Right lung (tissue), 10 donors: ENCODE results near the gene FAM149B1. TPM values are rescaled to one million over a fixed set of nuclear protein-coding genes. Genes with fewer than 3 reads are reported as not detected.
"Not testable (repeated sequence)": the region's sequence is repeated elsewhere in the genome, so short reads cannot be mapped to it uniquely, and the experiment has no call there.

Experiments used
- DNase-seq, 2 donors: peaks; one replicate each; pipeline ENCODE4 v3.0.0-alpha.2; 2013
- long read RNA-seq, 8 donors: transcript quantifications; one replicate each; lab custom pipeline, GENCODE V29; 2026
- polyA plus RNA-seq, 5 donors: library from polyadenylated mRNA; unstranded; fragments of 120-200 nt; gene quantifications; one replicate each; pipeline versions ENCODE4 v1.2.1 to v1.2.3, GENCODE V29; 2013; ENCODE audit warnings: inconsistent platforms in 1 of 5, low replicate concordance in 1 of 5; ENCODE audit not compliant: insufficient read length in 5 of 5, insufficient read depth in 1 of 5

FAM149B1 gene
- polyA plus RNA-seq: 10 to 100 TPM; 31.2 to 61.9 (median 53.0) TPM
- long read RNA-seq, donor 1, transcript FAM149B1-208 (1 exons, 834 nt): major isoform, 5 of 38 reads
- long read RNA-seq, donor 1, partial matches to known transcripts: 32 of 38 reads
- long read RNA-seq, donor 1, other reads (novel, unspliced or antisense): 0 of 38 reads
- long read RNA-seq, donor 2, partial matches to known transcripts: 14 of 51 reads
- long read RNA-seq, donor 2, other reads (novel, unspliced or antisense): 34 of 51 reads
- long read RNA-seq, donor 3, partial matches to known transcripts: 33 of 36 reads
- long read RNA-seq, donor 3, other reads (novel, unspliced or antisense): 0 of 36 reads
- long read RNA-seq, donor 4, partial matches to known transcripts: 0 of 4 reads
- long read RNA-seq, donor 4, other reads (novel, unspliced or antisense): 0 of 4 reads
- long read RNA-seq, donor 5, partial matches to known transcripts: 0 of 2 reads
- long read RNA-seq, donor 5, other reads (novel, unspliced or antisense): 0 of 2 reads
- long read RNA-seq, donor 6, transcript FAM149B1-208 (1 exons, 834 nt): major isoform, 5 of 73 reads
- long read RNA-seq, donor 6, partial matches to known transcripts: 40 of 73 reads
- long read RNA-seq, donor 6, other reads (novel, unspliced or antisense): 27 of 73 reads
- long read RNA-seq, donor 7, full-length matches to known transcripts: 5 of 5 reads
- long read RNA-seq, donor 7, partial matches to known transcripts: 0 of 5 reads
- long read RNA-seq, donor 7, other reads (novel, unspliced or antisense): 0 of 5 reads
- long read RNA-seq, donor 8: 0 reads

GRCh38 chr10:73167783-73168464 is at the start of gene FAM149B1, which contains the start of gene ECD:
FAM149B1 (plus strand) TSS chr10:73168119; CDS start chr10:73168340, 221 bp downstream.
ECD (minus strand) TSS chr10:73168008; CDS start chr10:73163937, 4,071 bp downstream.
- peak; percentile 93 to 95 for DNase-seq

GRCh38 chr10:73119457-73119856 is 48.5 kb upstream of the FAM149B1 start:
- DNase-seq: no peak

DNA sequence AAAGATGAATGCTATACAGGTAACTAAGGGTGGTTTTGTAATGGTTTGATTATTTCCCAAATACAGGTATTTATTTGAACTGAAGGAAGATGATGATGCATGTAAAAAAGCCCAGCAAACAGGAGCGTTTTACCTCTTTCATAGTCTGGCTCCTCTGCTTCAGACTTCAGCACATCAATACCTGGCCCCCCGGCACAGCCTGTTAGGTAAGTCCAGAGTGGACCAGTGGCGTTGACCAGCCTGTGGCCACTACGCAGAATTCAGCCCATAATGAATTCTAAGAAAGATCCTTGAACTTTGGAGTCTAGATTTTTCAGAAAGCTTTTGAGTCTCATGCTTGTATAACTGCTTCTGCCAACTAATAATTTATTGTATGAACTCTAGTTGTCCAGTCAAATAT is 48.0 kb upstream of the FAM149B1 start:
- DNase-seq: no peak

DNA sequence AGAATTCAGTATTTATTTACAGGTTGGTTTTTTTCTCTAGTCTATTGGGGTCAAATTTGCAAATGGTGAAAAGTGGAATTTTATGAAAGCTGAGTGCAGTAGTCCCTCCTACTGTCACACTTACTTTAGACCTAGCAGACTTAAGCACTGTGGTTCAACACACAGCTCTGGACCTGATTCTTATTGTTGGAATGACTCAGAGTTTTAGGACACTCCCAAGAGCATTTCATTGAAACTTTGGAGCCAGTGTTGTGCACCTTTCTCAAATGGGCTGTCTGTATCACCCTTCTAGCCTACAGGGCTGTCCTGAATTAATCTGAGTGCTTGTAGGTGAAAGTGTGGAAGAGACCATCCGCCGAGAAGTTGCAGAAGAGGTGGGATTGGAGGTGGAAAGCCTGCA is 41.6 kb upstream of the FAM149B1 start:
- no peak for DNase-seq

- no peak for DNase-seq
These were observed 36.6 kb upstream of the FAM149B1 start for GRCh38 chr10:73131301-73131700.

DNA sequence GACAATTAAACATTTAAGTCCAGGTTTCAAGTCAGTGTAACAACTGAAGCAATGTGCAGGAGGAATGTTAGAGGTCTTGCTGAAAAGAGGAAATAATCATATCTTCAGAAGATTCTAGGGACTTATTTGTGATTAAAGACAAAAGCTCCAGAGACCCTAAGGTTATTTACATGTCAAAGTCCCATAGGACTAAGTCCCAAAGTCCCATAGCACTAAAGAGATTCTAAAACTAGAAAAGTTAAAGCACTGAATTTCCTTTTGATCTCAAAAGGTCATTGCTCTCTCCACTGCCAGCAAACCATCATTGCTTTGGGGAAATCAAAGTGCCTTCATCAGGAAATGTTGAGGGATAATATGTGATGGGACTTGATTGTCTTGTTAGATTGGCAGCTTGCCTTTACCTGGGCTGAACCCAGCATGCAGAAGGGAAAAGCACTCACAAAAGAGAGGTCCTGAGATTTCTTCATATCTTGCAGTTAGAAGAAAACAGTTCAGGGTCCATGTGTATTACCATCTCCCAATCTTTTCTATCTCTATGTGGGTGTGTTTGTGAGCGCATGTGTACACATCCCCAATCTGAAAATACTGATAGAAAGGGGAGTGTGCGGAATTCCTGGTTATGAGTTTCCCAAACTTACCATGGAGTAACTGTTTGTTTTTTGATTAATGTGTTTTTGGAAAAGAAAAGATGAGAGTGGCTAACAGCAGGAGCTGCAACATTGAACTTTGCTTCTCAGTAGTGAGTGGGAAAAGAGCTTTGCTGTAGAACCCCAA is 35.8 kb upstream of the FAM149B1 start:
- DNase-seq: no peak

GRCh38 chr10:73134727-73135126 is 33.2 kb upstream of the FAM149B1 start:
- no peak for DNase-seq

- no peak for DNase-seq
These were observed 31.3 kb upstream of the FAM149B1 start for GRCh38 chr10:73136627-73137026.

- no peak for DNase-seq
These were observed 28.7 kb upstream of the FAM149B1 start for GRCh38 chr10:73139251-73139650.

DNA sequence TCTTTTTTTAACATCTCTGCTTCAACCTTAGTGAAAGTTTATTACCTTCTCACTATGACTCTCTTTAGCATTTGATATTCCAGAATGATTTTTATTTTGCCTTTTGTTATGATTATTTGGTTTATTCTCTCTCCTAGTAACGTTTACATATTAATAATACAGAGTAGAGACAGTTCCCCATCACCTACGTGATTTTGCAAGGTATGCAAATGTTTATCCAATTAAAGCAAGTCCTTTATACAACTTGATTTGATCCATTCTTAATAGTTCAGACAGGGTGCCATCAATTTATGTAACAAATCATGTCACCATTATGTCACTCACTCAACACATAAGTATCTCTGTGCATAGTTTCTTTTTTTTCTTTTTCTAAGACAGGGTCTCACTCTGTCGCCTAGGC is 26.3 kb upstream of the FAM149B1 start:
- DNase-seq: no peak

- not testable (repeated sequence) for DNase-seq
These were observed 17.1 kb upstream of the FAM149B1 start for GRCh38 chr10:73150633-73151413.

GRCh38 chr10:73152009-73152408 is 15.9 kb upstream of the FAM149B1 start:
- DNase-seq: no peak

- DNase-seq: no peak
These were observed 11.9 kb upstream of the FAM149B1 start for GRCh38 chr10:73156054-73156453.

DNA sequence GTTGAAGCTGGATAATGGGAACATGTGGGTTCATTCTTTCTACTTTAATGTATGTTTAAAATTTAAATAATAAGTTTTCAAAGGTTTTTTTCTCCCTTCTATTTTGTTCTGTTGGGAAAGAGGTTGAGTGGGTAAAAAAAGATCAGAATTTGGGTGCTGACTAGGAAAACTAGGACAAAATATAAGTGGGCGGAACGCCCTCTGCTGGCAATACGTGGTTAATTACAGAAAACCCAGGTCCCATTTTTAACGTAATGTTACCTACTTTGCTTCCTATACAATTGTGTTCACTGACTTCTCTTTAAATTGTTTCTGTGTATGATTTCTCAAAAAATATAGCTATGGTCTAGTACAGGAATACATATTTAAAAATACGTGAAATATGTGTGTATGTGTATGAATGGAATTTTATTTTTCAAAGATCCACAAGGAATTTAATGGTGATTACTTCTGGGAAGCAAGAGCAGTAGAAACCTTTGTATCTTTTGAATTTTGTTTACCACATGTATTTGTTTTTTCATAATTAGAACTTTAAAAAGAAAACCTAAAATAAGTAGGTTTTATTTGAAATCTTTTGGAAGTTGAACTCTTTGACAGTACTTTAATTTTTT is 8.8 kb upstream of the FAM149B1 start:
- DNase-seq: peak; percentile 29 to 36

DNA sequence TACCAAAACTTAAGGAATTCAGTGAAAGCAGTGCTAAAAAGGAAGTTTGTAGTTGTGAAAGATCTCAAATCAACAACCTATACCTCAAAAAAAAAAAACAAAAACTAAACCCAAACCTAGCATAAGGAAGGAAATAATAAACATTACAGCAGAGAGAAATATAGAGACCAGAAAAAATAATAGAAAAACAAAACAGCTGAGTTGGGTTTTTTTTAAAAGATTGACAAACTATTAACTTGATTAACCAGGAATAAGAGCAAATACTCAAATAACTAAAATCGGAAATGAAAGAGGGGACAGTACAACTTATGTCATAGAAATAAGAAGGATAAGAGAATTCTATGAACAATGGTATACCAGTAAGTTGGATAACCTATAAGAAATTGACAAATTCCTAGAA is 6.8 kb upstream of the FAM149B1 start:
- no peak for DNase-seq

GRCh38 chr10:73161662-73162061 is 6.3 kb upstream of the FAM149B1 start:
- DNase-seq: no peak

- DNase-seq: no peak
These were observed 4.8 kb upstream of the FAM149B1 start for GRCh38 chr10:73163096-73163495.

- DNase-seq: no peak
These were observed 947 bp upstream of the FAM149B1 start for GRCh38 chr10:73166972-73167371.

- DNase-seq: no peak
These were observed 499 bp upstream of the FAM149B1 start for GRCh38 chr10:73167458-73167782.

GRCh38 chr10:73168465-73168803 is 515 bp downstream of the FAM149B1 start:
- no peak for DNase-seq
